HG03135 (cell line): ENCODE data around the gene REM1.
"Not testable (repeated sequence)": the region's sequence is repeated elsewhere in the genome, so short reads cannot be mapped to it uniquely, and the experiment has no call there.

ENCODE experiments used
- ATAC-seq: cut with Tn5 transposase; IDR thresholded peaks from one replicate; pipeline ENCODE4 v1.9.1; 2021; ENCODE audit warnings: mild to moderate bottlenecking, moderate library complexity; ENCODE audit not compliant: unreplicated experiment

REM1 gene, protein sequence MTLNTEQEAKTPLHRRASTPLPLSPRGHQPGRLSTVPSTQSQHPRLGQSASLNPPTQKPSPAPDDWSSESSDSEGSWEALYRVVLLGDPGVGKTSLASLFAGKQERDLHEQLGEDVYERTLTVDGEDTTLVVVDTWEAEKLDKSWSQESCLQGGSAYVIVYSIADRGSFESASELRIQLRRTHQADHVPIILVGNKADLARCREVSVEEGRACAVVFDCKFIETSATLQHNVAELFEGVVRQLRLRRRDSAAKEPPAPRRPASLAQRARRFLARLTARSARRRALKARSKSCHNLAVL

DNA sequence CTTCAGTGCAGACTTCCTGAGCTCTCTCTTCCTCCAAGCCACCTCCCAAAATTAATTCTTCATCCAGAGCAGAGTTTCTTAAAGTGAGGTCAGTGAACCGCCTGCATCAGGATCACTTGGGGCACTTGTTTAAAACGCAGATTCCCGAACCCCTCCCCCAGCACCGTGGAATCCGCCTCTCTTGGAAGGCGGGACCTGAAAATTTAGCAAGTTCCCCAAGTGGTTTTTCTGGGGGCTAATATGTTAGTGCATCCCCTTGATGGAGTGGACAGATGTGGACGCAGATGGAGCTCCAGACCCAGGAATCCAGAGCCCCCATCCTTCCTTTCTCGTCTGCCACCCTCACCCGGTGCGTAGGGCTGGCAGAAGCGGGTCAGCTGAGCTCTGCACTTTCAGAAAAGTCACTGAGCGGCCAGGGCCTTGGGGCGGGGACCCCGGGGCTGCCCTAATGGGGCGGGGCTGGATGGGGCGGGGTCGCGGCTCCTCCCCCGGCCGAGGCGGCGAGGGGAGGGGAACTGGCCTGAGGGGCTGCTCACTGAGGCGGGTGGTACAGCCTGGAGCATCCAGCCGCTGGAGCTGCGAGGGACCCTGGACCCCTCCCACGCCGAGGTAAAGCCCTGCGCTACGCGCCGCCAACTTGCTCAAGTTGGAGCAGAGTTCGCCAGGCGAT, at the start of gene REM1, which contains the start of gene DEFB124:
REM1 (plus strand) TSS at position 531 of the 670 bp plus-strand sequence. CDS start 1,158 bp downstream, outside the sequence.
DEFB124 (minus strand) TSS at position 370 of the 670 bp plus-strand sequence. CDS start 2,114 bp downstream, outside the sequence.
- no peak for ATAC-seq

DNA sequence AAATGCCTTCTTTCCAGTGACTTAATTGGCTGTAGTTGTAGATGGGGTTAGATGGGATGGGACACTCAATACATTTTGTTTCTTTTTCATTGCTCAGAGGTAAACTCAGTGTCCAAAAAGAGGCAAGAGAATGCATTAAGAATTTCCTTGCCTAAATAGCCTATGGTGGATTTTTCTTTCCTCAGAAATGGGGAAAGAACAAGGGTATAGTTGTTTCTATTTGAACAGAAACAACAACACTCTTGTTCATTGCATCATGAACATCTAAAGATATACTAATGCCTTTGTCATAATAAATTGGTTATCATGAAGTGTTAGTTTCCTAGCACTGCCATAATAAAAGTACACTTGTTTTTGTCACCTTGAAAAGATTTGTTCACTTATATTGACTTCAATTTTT, 49.3 kb upstream of the REM1 start:
- no peak for ATAC-seq

DNA sequence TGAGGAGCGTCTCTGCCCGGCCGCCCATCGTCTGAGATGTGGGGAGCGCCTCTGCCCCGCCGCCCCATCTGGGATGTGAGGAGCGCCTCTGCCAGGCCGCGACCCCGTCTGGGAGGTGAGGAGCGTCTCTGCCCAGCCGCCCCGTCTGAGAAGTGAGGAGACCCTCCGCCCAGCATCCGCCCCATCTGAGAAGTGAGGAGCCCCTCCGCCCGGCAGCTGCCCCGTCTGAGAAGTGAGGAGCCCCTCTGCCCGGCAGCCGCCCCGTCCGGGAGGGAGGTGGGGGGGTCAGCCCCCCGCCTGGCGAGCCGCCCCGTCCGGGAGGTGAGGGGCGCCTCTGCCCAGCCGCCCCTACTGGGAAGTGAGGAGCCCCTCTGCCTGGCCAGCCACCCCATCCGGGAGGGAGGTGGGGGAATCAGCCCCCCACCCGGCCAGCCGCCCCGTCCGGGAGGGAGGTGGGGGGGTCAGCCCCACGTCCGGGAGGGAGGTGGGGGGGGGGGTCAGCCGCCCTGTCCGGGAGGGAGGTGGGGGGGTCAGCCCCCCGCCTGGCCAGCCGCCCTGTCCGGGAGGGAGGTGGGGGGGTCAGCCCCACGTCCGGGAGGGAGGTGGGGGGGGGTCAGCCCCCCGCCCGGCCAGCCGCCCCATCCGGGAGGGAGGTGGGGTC, 48.1 kb upstream of the REM1 start:
- ATAC-seq = not testable (repeated sequence)

DNA sequence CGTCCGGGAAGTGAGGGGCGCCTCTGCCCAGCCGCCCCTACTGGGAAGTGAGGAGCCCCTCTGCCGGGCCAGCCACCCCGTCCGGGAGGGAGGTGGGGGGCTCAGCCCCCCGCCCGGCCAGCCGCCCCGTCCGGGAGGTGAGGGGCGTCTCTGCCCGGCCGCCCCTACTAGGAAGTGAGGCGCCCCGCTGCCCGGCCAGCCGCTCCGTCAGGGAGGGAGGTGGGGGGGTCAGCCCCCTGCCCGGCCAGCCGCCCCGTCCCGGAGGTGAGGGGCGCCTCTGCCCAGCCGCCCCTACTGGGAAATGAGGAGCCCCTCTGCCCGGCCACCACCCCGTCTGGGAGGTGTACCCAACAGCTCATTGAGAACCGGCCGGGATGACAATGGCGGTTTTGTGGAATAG, 47.5 kb upstream of the REM1 start:
- ATAC-seq = not testable (repeated sequence)

DNA sequence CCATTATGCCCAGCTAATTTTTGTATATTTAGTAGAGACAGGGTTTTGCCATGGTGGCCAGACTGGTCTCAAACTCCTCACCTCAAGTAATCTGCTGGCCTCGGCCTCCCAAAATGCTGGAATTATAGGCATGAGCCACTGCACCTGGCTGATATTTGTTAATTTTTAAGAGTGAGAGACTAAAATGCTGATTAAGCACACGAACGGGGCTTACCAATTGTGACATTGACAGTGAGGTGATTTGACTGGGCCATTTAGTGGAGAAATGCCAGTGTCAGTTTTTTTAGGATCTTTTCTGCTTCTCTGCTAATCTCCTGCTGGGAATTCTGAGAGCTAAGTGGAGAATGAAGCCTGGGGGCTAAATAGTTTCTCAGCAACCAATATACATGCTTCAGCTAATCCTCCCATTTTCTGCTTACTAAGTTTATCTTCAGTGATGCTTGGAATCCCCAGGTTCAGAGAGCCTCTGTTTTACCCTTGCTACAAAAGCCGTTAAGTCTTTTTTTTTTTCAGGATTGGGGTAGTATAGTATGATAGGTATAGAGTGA, 44.4 kb upstream of the REM1 start:
- ATAC-seq = no peak

DNA sequence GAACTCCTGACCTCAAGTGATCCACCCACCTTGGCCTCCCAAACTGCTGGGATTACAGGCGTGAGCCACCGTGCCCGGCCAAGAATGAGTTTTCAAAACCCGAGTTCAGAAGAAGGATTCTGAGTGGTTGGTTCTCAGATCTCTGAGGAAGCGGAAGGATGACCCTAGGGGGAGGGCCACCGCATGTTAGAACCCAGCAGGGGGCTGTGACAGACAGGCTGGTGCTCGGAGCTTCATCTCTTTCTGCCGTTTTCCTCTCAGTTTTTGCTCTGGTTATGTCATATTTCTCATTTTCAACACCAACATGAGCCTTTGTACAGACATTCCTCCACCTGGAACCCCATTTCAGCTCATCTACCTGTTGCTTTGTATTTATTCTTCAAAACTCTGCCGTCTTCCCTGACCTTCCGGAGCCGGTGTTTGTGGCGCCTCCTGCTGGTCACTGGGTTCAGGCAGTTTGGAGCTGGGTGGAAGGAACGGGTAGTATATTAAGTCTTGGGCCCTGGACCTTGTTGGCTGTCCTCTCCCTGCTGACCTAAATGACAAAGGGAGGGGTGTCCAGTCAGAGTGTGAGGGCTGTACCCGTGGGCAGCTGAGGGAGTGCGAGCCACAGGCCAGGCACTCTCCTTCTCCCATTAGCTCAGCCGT, 35.0 kb upstream of the REM1 start, which contains the start of gene DEFB123:
DEFB123 (plus strand) TSS at position 621 of the 648 bp plus-strand sequence. CDS start 67 bp downstream, outside the sequence.
- ATAC-seq = no peak

DNA sequence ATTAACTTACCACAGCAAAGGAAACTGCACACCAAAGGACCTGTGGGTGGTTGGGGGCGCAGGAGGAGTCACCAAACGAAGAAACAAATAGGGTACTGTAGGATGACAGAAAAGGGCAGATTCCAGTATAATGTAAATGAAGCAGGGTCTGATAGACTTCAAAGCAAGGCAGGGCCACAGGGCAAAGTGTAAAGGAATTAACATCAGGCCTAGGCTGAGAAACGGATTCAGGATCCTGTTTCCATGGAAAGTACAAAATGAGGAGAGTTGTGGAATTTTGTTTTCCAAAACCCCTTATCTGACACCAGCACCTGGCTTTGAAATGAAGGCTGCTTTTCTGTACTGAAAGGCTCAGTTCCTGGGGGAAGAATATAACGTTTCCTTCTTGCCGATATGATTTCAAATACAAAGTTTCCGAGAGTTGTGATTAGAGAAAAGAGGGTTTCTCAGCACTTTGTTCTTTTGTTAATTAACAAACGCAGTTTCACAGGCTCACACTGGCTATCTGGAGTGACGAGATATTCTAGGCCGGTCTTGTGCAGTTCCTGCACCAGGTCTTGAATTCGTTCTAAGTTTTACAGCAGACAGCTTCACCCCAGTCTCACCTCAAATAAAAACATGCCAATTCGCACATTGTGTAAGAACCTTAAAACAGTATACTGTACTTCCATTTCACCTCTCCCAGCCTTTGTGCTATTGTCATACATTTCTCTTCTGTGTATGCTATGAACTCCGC, 28.8 kb upstream of the REM1 start:
- no peak for ATAC-seq

DNA sequence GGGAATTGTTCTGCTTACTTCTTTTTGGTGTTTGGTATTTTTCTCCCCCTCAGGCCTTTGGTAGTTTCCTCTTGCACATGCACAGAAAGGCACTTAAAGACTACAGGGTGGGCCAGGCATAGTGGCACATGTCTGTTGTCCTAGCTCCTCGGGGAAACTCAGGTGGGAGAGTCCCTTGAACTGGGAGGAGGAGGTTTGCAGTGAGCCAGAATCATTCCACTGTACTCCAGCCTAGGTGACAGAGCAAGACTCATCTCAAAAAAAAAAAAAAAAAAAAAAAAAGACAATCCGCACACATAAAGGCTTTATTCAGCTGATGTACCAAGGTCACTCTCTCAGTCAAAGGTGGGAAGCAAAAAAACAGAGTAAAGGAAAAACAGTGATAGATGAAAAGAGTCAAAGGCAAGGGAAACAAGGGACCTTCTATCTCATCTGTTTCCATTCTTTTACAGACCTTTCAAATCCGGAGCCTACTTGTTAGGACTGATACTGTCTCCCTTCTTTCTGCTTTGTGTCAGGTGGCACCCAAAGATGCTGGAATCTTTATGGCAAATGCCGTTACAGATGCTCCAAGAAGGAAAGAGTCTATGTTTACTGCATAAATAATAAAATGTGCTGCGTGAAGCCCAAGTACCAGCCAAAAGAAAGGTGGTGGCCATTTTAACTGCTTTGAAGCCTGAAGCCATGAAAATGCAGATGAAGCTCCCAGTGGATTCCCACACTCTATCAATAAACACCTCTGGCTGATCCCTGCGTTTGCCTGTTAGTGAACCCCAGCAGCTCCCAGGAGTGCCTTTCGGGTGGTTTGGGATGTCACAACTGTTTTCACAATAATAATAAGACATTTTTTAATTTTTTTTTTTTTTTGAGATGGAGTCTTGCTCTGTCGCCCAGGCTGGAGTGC, 25.3 kb upstream of the REM1 start:
- no peak for ATAC-seq

DNA sequence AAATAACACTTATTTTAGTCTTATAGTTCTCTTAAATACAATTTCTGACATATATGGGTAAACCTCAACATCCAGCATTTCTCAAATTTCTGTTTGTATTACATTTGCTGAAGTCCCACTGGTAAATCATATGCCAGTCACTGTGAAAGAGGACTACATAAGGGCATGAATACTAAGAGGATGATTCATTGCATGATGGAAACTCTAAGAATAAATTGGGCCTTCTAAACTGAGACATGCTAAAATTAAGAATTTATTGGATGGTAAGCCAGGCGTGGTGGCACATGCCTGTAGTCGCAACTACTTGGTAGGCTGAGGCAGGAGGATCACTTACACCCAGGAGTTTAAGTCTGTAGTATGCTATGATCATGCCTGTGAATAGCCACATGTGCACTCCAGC, 22.5 kb upstream of the REM1 start:
- ATAC-seq = no peak

DNA sequence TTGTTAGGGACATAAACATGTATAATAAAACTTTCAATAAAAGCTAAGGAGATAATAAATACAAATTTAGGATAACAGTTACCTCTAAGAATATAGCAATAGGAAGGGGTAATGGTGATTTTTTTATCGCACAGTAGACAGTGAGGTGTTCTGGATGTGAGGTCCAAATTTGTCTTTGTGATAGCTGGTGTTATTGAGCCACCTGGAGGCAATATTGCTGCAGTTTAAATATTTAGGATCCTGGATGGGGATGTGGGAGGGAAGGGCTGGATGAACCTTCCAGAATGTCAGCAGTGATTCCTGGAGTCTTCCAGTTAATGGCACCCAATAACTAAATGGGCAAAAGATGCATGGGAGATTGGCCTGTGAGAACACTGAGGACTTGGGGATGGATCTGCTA, 20.7 kb upstream of the REM1 start:
- no peak for ATAC-seq

DNA sequence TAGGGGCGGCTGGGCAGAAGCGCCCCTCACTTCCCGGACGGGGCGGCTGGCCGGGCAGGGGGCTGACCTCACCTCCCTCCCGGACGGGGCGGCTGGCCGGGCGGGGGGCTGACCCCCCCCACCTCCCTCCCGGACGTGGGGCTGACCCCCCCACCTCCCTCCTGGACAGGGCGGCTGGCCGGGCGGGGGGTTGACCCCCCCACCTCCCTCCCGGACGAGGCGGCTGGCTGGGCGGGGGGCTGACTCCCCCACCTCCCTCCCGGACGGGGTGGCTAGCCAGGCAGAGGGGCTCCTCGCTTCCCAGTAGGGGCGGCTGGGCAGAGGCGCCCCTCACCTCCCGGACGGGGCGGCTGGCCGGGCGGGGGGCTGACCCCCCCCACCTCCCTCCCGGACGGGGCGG, 4.1 kb upstream of the REM1 start:
- ATAC-seq = not testable (repeated sequence)

DNA sequence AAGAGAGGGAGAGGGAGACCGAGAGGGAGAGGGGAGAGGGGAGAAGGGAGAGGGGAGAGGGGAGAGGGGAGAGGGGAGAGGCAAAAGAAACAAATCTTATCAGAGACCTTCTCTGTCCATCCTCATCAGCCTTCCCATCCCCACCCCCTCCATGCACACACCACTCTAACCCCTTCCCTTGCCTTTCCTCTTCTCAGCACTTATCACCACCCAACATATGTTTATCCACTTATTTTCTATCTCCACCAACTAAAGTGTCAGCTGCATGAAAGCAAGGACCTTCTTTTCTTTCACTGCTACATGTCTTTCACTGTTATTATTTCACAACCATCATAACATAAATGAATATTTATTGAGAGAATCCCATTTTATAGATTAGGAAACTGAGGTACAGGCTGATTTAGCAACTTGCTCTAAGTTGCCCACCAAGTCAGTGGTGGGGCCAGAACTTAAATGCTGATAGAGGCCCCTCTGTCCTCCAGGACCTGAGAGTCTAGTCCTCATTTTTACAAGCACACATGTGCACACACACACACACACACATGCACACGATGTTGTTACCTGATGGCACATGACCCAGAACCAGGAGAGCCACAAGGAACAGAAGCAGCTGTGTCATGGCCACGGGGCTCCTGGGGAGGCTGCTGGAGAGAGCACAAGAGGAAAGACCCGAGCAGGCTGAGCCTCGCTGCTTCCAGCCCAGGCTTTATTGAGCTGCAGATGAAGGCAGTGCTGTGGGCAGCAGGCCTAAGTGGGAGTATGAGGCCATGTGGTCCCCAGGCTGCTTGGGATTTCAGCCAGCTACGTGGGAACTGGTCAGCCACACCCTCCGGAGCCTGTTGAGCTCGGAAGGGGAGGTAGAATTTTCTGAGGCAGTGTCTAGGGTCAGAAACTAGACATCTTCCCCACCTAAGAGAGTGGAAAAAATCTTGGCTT, 2.4 kb upstream of the REM1 start:
- ATAC-seq = no peak

DNA sequence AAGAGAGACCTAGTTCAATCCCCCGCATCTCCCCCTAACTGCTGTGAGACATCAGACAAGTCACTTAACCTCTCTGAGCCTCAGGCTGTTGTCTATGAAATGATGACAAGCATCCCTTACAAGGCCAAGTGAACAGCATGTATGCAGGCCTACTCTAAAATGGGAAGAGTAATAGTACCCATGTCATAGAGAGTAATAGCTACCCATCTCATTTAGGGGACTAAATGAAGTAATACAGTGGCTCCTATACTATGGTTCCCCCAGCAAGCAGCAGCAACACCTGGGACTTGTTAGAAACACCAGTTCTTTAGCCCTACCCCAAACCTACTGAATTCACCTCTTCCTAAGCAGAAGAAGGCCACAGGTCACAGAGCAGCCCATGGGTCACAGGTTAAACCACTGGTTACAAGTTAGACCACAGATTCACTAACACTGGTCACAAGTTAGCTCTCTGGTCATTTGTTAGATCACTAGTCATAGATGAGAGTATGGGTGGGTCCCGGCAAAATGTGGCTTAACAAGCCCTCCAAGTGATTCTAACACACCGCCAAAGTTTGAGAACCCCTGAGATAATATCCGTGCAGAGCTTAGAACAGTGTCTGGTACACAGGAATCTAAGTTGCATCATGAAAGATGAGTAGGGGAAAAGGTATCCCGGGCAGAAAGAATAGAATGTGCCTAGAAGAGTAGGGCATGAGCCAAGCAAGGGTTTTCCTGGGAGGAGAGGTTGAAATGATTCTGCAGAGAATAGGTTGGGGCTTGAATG, 1.6 kb upstream of the REM1 start:
- no peak for ATAC-seq

DNA sequence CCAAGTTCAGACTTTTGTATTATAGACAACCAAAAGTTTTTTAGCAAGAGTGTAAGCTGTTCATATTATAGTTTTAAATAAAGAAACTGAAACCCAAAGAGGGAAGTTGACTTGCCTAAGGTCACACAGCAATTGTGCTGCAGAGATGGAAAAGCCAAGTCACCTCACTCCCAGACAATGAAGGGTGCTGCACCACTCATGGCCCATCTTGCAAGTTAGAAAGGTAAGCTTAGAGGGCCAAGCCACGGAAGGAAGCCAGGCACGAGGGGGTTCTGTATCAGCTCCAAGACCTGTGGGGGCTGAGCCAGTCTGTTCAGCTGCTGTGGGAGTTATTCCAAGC, 1.0 kb upstream of the REM1 start:
- no peak for ATAC-seq

DNA sequence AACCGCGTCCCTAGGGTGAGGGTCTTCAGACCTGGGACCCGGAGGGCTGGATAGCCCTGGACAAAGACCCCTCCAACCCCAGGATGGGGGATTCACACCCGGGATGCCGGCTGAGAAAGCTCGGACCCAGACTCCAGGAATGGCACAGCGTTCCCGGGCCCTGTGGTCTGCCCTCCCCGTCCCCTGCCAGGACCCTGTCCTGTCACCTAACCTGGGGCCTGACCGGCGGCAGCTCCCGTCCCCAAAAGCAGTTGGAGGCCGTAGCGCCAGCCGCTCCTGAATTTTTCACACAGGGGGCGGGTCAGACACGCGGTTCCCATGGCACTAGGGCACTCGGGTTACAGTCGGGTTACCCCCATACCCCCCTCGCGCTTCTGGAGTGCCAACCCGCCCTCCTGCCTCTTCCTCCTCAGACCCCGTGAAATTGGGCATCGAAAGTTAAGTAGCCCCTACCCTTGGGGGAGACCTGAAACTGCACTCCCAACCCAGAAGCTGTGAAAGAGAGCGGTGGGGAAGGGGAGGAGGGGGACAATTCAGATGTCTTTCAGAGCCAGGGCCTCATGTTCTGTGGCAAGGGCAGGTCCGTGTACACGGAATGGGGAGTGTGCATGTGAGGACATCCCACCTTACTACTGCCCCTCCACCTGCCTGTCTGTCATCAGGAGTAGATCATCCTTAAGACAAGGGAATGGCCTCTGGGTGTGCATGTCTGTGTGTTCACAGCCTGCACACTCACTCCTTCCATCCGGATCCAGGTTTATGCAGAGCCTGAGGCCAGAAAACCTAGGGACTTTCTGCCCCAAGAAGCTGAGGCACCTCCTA, 595 bp downstream of the REM1 start:
- ATAC-seq = no peak

DNA sequence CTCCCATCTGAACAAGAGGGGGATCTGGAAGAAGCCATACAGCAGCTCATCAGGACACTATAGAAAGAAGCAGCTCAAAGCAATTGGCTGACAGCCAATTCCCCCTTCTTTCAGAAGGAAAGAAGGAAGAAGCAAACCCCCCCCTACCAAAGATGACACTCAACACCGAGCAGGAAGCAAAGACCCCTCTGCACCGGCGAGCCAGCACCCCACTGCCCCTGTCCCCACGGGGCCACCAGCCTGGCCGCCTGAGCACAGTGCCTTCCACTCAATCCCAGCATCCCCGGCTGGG, 1.2 kb downstream of the REM1 start:
- no peak for ATAC-seq

DNA sequence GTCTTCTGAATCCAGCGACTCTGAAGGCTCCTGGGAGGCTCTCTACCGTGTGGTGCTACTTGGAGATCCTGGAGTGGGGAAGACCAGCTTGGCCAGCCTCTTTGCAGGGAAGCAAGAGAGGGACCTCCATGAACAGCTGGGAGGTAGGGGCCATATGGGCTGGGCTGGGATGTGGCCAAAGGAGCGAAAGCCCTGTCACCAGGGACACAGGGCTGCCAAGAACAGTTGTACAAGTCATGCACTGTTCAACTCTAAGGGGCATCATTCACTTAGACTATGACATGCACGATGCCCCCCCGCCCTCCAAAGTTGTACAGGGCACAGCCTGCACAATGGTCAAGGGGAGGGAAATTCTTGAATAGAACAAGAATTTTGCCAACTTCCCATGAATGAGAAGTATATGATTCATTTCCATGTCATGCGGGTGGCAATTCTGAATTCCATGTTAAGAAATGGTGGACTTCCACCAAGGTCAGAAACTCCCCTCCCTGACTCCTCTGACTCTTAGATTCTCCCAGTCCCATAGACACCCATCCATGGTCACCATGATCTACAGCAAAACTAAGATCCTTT, 1.6 kb downstream of the REM1 start:
- ATAC-seq = no peak
